MM.1S (cell line): Measurements from ENCODE around the gene VRK3.

ENCODE experiments used
- DNase-seq: peaks from one replicate; pipeline ENCODE4 v3.0.0-alpha.2; 2015
- H2AFZ ChIP-seq: fragments of 300-600 bp; sonication (generic); 2 replicates; pipeline ENCODE4 v1.6.0; 2016; ENCODE audit warnings: antibody characterized with exemption, low read length
- H3F3A ChIP-seq: fragments of 300-600 bp; sonication (generic); 2 replicates; pipeline ENCODE4 v1.6.1; 2016; ENCODE audit warnings: mild to moderate bottlenecking, antibody characterized with exemption, low read length, moderate library complexity, mixed read lengths; ENCODE audit not compliant: insufficient read depth
- H3K27ac ChIP-seq: fragments of 300-600 bp; sonication (generic); 2 replicates; pipeline ENCODE4 v1.5.1; 2016; ENCODE audit warnings: mild to moderate bottlenecking, low read length
- H3K27me3 ChIP-seq: fragments of 300-600 bp; sonication (generic); replicated peaks from 2 replicates; pipeline ENCODE4 v1.6.0; 2016; ENCODE audit warnings: low read length; ENCODE audit not compliant: insufficient read depth
- H3K36me3 ChIP-seq: fragments of 300-600 bp; sonication (generic); replicated peaks from 2 replicates; pipeline ENCODE4 v1.6.1; 2016; ENCODE audit warnings: mild to moderate bottlenecking, low read length, mixed read lengths; ENCODE audit not compliant: insufficient read depth
- H3K4me1 ChIP-seq: fragments of 300-600 bp; sonication (generic); 2 replicates; pipeline ENCODE4 v1.6.1; 2016; ENCODE audit warnings: low read length, mixed read lengths
- H3K4me2 ChIP-seq: fragments of 300-600 bp; sonication (generic); 2 replicates; pipeline ENCODE4 v1.6.0; 2016; ENCODE audit warnings: low read depth, low read length
- H3K4me3 ChIP-seq: fragments of 300-600 bp; sonication (generic); 2 replicates; pipeline ENCODE4 v1.5.1; 2016; ENCODE audit warnings: low read length, mixed read lengths
- H3K79me2 ChIP-seq: fragments of 300-600 bp; sonication (generic); 2 replicates; pipeline ENCODE4 v1.6.1; 2016; ENCODE audit warnings: mixed run types, low read length, mixed read lengths
- H3K9ac ChIP-seq: fragments of 300-600 bp; sonication (generic); 2 replicates; pipeline ENCODE4 v1.6.1; 2016; ENCODE audit warnings: low read length, mixed read lengths
- H3K9me2 ChIP-seq: fragments of 300-600 bp; sonication (generic); replicated peaks from 2 replicates; pipeline ENCODE4 v1.6.1; 2016; ENCODE audit warnings: mild to moderate bottlenecking, low read length, mixed read lengths; ENCODE audit not compliant: insufficient read depth
- H3K9me3 ChIP-seq: fragments of 300-600 bp; sonication (generic); replicated peaks from 2 replicates; pipeline ENCODE4 v1.6.1; 2016; ENCODE audit warnings: mild to moderate bottlenecking, low read length, mixed read lengths; ENCODE audit not compliant: insufficient read depth
- H4K20me1 ChIP-seq: fragments of 300-600 bp; sonication (generic); 2 replicates; pipeline ENCODE4 v1.6.1; 2016; ENCODE audit warnings: mild to moderate bottlenecking, low read length, moderate library complexity, mixed read lengths; ENCODE audit not compliant: insufficient read depth
- EZH2 ChIP-seq: fragments of 300-600 bp; sonication (generic); optimal IDR thresholded peaks from 2 replicates; pipeline ENCODE3; 2017; ENCODE audit warnings: low read depth, mild to moderate bottlenecking, antibody characterized with exemption, low read length, mixed read lengths
- EZH2phosphoT487 ChIP-seq: fragments of 300-600 bp; sonication (generic); IDR thresholded peaks from 2 replicates; pipeline ENCODE4 v1.6.1; 2018; ENCODE audit warnings: antibody characterized with exemption, low read length
- TF ChIP-seq, protein P1 (sequence below): fragments of 300-600 bp; sonication (generic); IDR thresholded peaks from 2 replicates; pipeline ENCODE4 v1.5.1; 2016; ENCODE audit warnings: antibody characterized with exemption, low read length, mixed read lengths

The VRK3 gene

GRCh38 chr19:49981603-49982593, 43.3 kb downstream of the VRK3 start:
- Histone ChIP-seq H3K9me3 (no peaks in the 10 kb centered on the region), H3K9me2 (no peaks in the 10 kb centered on the region), H4K20me1 (no peaks in the 10 kb centered on the region), H3K36me3 (no peaks in the 10 kb centered on the region), H3K27ac (no peak overlapping the region), H3K9ac (no peak overlapping the region), H3K4me2 (no peak overlapping the region), H3K27me3 (no peaks in the 10 kb centered on the region), H3K4me1 (no peaks in the 10 kb centered on the region), H3K79me2 (no peaks in the 10 kb centered on the region), H2AFZ (no peak overlapping the region), H3K4me3 (no peak overlapping the region), H3F3A (no peaks in the 10 kb centered on the region)
- no peak for DNase-seq
- no peak for TF ChIP-seq EZH2phosphoT487
- TF ChIP-seq, protein P1, sequence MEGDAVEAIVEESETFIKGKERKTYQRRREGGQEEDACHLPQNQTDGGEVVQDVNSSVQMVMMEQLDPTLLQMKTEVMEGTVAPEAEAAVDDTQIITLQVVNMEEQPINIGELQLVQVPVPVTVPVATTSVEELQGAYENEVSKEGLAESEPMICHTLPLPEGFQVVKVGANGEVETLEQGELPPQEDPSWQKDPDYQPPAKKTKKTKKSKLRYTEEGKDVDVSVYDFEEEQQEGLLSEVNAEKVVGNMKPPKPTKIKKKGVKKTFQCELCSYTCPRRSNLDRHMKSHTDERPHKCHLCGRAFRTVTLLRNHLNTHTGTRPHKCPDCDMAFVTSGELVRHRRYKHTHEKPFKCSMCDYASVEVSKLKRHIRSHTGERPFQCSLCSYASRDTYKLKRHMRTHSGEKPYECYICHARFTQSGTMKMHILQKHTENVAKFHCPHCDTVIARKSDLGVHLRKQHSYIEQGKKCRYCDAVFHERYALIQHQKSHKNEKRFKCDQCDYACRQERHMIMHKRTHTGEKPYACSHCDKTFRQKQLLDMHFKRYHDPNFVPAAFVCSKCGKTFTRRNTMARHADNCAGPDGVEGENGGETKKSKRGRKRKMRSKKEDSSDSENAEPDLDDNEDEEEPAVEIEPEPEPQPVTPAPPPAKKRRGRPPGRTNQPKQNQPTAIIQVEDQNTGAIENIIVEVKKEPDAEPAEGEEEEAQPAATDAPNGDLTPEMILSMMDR = no peak
- TF ChIP-seq EZH2 = no peak

DNA sequence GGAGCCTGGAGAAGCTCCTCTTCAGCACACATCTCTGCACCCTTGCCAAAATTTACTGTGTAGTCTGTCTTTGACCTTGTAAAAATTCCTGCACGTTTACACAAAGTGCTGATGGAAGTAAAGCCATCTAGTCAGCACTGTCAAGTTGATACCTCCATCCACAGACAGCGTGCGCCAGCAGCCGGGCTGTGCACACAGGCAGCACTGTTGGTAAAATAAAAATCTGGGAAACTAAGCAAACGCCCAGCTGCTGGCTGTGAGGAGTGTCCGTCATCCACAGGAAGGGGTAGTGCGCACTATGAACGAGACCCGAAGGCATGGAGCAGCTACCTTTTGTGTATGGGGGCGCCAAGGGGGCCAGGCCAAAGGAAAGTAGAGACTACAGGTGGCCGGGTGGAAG, 46.8 kb downstream of the VRK3 start:
- Histone ChIP-seq H3K4me1 (no peaks in the 10 kb centered on the region), H3K36me3 (no peaks in the 10 kb centered on the region), H3K9me2 (no peaks in the 10 kb centered on the region), H3F3A (no peaks in the 10 kb centered on the region), H3K9ac (no peak overlapping the region), H3K9me3 (no peaks in the 10 kb centered on the region), H3K4me2 (no peak overlapping the region), H4K20me1 (no peaks in the 10 kb centered on the region), H3K27ac (no peak overlapping the region), H3K79me2 (no peaks in the 10 kb centered on the region), H2AFZ (no peak overlapping the region), H3K27me3 (no peaks in the 10 kb centered on the region), H3K4me3 (no peak overlapping the region)
- DNase-seq = no peak
- no peak for TF ChIP-seq EZH2
- no peak for TF ChIP-seq EZH2phosphoT487
- TF ChIP-seq, protein P1 = no peak

DNA sequence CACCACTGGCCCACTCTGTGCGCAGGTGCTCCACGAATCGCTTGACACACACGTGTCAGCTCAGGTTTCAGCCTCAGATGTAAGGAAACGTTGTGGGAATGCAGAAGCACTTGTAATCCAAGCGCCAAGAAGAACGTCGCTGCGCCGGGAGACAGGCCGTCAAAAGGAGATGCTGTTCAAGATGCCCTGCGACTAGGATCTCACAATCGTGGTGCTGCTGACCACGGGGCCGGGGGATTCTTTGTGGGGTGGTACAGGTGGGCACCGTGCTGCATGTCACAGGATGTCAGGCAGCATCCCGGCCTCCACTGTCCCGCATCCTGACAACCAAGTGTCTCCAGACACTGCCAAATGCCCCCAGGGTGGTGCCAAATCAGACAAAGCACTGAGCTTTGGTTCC, 47.3 kb downstream of the VRK3 start:
- no peak overlapping the region for H3K9ac ChIP-seq
- H3K79me2 ChIP-seq = no peaks in the 10 kb centered on the region
- no peaks in the 10 kb centered on the region for H3K4me1 ChIP-seq
- H2AFZ ChIP-seq = no peak overlapping the region
- H3K4me2 ChIP-seq = no peak overlapping the region
- no peaks in the 10 kb centered on the region for H3K36me3 ChIP-seq
- no peak overlapping the region for H3K27ac ChIP-seq
- TF ChIP-seq, protein P1 = no peak
- TF ChIP-seq EZH2 (no peak), EZH2phosphoT487 (no peak)
- H3F3A ChIP-seq = no peaks in the 10 kb centered on the region
- no peaks in the 10 kb centered on the region for H3K9me2 ChIP-seq
- no peak overlapping the region for H3K4me3 ChIP-seq
- no peaks in the 10 kb centered on the region for H3K9me3 ChIP-seq
- no peak for DNase-seq
- no peaks in the 10 kb centered on the region for H4K20me1 ChIP-seq
- no peaks in the 10 kb centered on the region for H3K27me3 ChIP-seq
